CMK (cell line): Measurements from ENCODE around the gene TRIM44.
"Not testable (repeated sequence)": the region's sequence is repeated elsewhere in the genome, so short reads cannot be mapped to it uniquely, and the experiment has no call there.

Source experiments
- DNase-seq: peaks from one replicate; pipeline ENCODE4 v3.0.0-alpha.2; 2010; ENCODE audit warnings: low read depth

Gene TRIM44

DNA sequence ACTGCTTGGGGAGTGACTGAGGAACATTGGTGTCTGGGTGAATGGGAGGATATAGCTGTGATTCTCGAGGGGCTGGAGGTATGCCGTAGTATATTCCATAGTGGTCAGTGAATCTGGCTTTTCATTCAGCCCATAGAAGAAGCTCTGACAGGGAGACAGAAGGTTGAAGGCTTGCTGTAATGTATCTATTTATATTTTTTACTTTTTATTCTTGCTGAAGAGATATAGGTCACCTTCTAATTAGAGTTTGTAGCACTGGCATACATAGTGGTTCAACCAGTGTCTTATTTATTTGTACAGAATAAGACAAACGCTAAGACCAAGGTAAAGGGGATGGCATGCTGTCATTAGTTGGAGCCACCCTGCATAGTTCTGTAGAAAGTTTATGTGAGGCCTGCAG, 10.0 kb downstream of the TRIM44 start:
- DNase-seq: no peak

GRCh38 chr11:35675901-35676610, 13.5 kb downstream of the TRIM44 start:
- no peak for DNase-seq

- DNase-seq: no peak
These were observed 14.0 kb downstream of the TRIM44 start for GRCh38 chr11:35676611-35676965.

GRCh38 chr11:35677904-35678303, 15.3 kb downstream of the TRIM44 start:
- no peak for DNase-seq

DNA sequence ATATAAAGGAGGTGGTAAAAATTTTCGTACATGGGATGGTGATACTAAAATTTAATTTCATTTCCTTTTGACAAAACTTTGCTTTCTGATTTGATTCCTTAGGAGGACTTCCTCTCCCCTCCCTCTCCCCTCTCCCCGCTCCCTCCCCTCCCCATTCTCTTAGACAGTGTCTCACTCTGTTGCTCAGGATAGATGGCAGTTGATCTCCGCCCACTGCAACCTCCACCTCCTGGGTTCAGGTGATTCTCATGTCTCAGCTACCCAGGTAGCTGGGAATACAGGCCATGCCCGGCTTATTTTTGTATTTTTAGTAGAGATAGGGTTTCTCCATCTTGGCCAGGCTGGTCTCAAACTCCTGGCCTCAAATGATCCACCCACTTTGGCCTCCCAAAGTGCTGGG, 15.9 kb downstream of the TRIM44 start:
- no peak for DNase-seq

DNA sequence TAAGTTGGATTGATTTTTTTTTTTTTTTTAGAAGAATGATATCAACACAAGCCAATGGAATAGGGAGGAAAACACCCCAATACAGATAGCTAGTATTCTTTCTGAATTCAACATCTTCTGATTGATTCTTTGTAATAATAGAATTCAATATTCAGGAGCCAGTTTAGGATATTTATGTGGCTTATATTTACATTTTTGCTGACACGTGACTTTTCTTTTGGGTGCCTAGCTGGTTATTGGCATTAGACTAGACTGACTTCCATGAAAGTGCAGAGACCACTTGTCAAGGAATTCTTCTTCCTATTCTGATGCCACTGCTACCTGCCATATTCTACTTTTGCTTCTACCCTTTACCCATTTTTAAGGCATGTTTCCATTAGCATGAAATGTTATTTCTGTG, 16.4 kb downstream of the TRIM44 start:
- DNase-seq: no peak

DNA sequence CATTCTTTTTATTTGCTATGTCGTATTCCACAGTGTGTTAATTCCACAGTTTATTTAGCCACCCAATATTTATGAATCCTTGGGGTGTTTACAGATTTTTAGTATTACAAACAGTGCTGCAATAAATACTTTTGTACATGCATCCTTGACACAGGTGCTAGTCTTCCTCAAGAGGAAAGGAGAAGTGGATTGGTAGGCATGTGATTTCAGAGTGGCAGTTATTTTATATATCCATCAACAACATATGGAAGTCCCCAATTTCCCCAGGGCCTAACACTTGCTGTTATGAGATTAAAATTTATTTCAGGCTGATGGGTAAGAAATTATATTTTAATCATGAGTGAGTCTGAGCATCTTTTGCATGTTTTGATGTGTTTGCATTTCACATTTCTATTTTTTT, 17.9 kb downstream of the TRIM44 start:
- no peak for DNase-seq

DNA sequence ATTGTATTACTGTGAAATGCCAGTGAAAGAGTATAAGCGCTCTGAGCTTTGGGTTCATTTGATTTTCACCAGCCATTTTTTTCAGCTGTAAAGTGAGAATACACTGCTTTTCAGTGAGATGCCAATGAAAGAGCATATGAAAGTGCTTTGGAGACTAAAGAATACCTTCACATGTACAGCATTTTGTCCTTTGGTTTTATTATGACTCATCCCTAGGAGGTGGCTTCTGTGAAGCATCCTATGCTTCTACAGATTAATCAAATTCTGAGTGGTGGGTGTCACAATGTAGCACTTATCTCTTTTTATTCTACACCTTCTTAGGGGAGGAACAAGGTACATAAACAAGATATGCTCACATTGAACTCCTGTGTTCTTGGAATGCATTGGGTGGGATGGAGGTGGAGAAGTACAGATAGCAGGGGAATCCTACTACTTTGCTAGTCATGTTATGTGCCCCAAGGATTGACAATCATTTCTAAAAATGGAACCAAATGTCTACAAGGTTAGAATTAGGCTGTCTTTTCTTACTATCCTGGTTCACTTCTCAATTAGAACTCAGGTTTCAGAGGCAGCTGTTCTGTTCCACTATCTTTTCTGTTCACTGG, 18.7 kb downstream of the TRIM44 start:
- no peak for DNase-seq

DNA sequence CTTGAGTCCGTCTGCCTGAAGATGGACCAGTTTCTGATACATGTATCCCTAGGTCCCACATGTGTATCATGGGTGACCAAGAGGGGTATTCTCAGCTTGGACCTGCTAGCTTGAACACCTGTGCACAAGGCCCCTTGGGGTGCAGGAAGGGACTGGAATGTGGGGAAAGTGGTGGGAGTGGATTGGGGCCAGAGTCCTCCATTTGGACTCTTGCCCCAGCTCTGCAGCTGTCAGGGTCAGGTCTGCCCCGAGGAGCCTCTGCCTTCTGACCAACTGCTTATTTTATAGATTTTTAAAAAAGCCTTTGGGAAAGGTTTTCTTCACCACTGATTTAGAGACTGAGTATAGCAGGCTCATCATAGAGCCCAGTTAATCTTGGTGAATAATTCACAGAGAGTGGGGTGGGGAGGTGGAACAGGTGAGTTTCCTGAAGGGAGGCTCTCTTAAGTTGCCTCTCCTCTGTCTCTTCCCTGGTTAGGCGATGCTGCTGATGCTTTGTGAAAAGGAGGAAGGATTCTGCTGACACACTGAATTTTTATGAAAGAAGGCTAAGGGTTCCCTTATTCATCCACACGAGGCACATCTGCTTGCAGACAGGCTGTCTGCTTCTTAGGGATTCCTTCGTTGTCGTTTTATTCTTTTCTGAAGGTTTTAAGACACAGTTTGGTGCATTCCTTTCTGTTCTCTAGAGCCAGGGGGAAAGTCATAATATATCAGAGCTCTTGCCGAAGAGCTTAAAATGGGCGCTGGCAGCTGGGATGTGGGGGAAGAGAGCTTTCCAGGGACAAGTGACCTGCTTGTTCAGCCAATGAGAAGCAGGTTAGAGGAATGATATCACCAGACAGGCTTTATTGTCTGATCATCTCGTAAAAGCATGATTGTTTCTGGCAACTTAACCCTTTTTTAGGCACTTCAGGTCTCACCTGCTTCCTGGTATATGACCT, 19.9 kb downstream of the TRIM44 start:
- DNase-seq: no peak

DNA sequence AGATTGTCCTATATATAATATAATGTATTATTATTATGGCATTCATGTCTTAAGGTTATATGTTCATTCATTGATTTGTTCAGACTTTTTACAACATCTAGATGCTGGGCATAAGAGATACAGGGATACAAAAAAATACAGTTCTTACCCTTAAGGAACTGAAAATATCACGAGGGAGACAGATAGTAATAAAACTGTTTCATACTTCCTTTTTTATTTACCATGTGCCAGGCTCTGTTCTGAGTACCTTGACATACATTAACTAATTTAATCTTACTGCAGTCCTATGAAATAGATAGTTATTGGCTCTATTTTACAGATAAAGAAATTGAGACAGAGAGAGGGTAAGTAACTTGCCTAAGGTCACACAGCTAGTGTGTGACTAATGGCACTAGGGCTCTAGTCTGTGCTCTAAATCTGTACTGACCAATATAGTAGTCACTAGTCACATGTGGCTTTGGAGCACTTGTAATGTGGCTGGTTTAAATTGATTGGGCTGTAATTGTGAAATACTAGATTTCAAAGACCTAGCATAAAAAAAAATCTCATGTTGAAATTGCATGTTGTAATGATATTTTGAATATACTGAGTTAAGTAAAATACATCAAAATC, 21.3 kb downstream of the TRIM44 start:
- no peak for DNase-seq

DNA sequence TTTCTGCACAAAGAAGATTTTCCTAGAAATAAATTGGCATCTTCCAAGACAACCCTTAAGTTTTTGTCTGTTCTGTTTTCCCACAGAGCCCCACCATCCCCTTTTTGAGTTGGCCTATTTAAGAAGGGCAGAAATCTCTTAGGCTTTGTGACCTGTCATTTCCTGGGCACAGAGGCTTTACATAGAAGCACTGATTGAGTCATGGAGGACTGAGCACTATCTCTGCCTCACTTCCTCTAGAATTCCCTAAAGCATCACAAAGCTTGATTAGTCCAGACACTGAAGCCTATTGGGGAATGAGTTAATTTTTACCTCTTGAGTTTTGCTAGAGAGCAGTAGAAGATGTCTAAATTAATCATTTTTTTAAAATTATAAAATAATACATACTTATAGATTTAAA, 25.4 kb downstream of the TRIM44 start:
- DNase-seq: no peak

DNA sequence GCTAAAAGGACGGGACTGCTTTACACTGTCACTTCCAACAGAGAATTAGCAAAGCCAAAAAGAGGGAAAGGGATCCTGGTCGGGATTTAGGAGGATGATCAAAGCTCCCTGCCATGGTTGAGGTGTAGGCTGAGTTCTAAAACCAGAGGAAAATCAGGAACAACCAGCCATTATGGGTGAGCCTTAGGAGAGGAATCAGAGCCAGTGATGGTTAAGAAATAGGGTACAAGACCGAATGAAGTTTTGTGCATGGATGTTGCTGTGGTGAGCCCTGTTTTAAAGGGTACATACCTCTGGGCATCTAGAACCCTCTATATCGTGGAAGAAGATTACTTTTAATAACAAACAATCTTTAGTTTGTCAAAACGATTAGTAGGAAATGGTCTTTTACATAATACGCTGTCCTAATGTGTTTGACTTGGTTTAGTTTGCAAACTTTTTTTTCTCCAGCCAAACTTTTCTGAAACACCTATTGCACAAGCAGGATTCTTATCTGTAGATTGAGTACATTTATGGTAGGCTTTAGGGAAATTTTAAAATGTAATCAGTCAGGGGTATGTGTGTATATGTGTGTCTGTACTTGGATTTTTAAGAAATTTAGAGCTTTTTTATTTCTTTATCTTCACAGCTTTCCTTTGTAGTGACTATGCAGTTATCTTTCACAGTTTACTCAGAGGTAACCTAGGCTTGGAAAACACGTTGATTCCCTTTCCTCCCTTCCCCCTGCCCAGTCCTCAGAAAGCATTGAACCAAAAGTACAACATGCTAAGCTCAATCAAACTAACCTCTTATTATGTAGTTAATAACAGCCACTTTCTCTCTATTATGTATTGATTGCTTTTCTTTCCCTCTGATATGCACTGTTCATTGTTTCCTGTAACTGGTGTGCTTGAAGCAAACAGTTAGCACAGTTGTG, 26.8 kb downstream of the TRIM44 start:
- no peak for DNase-seq

DNA sequence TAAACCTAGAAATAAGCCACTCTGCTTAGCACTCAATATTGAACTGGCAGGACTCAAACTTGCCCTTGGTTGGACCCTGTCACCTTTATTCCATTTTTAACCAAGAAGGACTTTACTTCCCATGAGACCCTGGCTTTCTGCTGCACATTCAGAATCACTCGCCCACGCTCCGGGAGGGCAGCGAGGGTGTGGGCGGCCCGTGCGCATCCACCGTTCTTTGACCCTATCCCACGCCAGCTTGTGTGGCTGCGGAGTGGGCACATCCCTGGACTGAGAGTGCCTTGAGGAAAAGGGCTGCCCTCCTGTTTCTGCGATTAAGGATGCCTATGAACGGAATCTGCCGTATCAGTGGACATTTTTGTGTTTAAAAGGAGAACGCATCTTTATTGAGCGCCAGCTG, 39.6 kb downstream of the TRIM44 start:
- DNase-seq: no peak

GRCh38 chr11:35709376-35709775, 46.8 kb downstream of the TRIM44 start:
- no peak for DNase-seq

- no peak for DNase-seq
These were observed 48.8 kb downstream of the TRIM44 start for GRCh38 chr11:35711173-35711910.

DNA sequence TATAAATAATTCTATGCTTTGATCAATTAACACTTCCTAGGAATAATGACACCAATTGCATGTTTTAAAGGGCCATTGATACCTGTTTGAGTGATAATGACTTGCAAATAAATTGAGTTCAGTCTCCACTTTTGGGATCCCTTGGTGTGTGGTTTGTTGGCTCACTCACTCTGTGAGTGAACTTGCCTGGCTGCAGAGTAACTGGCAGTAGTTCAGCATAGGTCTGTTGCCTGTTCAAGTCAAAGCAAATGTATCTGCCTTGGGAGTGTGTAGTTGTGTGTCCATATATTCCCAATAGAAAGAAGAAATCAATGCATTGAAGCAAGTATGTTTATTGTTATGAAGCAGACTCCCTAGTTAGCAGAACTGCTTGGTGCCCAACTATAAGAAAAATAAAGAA, 49.3 kb downstream of the TRIM44 start:
- no peak for DNase-seq

DNA sequence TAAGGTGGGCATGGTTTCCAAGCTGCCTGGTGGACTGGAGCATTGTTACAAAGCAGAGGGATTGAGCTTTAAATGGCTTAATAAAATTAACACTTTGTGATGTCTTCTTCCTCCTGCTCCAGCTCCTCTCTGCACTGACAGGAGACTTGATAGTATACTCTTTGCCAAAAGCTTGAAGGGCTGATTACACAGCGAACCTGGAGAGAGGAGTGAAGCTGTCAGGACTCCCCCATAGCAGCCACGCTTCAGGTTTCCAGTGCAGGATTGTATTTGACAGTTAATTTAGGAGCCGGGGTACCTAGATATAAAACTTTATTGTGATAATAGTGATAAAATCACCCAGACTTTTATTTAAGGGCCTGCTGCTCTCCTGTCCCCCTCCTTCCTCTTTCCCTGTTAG, 50.0 kb downstream of the TRIM44 start:
- no peak for DNase-seq

DNA sequence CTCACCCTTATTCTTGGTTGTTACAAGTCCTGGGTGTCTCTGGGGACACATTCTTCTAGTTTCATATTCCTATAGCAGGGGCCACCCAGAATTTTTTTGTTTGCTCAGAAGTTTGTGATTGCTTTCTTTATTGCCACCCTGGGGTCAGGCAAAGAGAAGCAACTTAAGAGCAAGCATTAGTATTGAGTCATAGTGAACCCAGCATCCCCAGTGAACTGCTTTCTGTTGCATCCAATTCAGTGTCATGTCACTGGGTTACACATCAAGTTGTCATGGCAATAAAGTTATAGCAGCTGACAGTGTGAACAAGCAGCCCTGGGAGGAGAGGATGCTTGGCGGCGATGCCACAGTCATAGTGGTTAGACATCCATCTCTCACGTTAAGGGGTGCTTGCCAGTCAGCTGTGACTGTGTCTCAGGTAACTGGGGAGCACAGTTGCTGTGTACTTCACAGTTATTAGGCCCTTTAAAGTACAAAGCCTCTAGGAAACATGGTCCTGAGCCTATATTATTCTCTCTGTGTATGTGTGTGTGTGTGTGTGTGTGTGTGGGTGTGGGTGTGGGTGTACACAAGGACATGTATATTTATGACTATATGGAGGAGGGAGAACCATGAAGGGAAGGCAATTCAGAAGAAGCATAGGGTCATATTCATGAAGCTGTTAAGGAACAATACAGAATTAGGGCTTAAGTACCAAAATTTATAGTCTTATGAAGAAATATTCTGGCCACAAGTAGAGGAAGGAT, 52.5 kb downstream of the TRIM44 start:
- no peak for DNase-seq

DNA sequence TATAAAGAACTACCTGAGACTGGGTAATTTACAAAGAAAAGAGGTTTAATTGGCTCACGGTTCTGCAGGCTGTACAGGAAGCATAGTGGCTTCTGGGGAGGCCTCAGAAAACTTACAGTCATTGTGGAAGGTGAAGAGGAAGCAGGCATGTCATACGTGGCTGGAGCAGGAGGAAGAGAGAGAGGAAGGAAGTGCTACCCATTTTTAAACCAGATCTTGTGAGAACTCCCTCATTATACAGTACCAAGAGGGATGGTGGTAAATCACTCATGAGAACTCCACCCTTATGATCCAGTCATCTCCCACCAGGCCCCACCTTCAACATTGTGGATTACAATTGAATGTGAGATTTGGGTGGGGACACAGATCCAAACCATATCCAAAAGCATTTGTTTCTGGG, 53.1 kb downstream of the TRIM44 start:
- DNase-seq: not testable (repeated sequence)

DNA sequence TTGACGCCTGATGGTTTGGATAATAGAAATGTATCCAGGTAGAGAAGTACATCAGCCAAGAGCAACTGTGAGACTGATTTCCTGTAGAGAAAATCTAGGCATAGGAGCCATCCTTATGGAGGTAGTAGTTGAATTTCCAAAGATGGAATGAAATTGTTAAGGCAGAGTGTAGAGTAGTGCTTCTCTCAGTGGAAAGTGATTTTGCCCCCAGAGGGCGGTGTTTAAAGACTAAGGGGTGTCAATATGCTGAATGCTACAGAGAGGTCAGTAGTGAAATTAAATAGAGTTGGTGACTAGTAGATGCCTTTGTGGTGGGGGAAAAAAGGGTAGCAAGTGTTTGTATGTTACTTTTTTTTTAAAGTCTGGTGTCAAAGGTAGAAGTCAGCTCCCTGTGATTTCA, 54.5 kb downstream of the TRIM44 start:
- no peak for DNase-seq
